OCI-LY1 (cell line): Measurements from ENCODE around the gene MTUS2.
"Not testable (repeated sequence)": the region's sequence is repeated elsewhere in the genome, so short reads cannot be mapped to it uniquely, and the experiment has no call there.

Source experiments
- H2AFZ ChIP-seq: fragments of 200-600 bp; sonication (generic), shearing (Covaris generic); 2 replicates; pipeline ENCODE4 v1.6.0; 2014; ENCODE audit warnings: antibody characterized with exemption, mild to moderate bottlenecking, low read length
- H3F3A ChIP-seq: fragments of 200-600 bp; sonication (generic), shearing (Covaris generic); 2 replicates; pipeline ENCODE4 v1.6.0; 2014; ENCODE audit warnings: mild to moderate bottlenecking, antibody characterized with exemption, low read length, moderate library complexity; ENCODE audit not compliant: insufficient read depth
- H3K27ac ChIP-seq: fragments of 200-600 bp; sonication (generic); 2 replicates; pipeline ENCODE4 v1.5.1; 2014; ENCODE audit warnings: low read length, mixed run types, mild to moderate bottlenecking, low read depth; ENCODE audit not compliant: poor library complexity, severe bottlenecking
- H3K27me3 ChIP-seq: fragments of 200-600 bp; sonication (generic); 2 replicates; pipeline ENCODE4 v1.6.0; 2014; ENCODE audit warnings: antibody characterized with exemption, mild to moderate bottlenecking, low read length, moderate library complexity; ENCODE audit not compliant: insufficient read depth
- H3K36me3 ChIP-seq: fragments of 200-600 bp; sonication (generic); 2 replicates; pipeline ENCODE4 v1.6.1; 2014; ENCODE audit warnings: mild to moderate bottlenecking, antibody characterized with exemption, low read length, moderate library complexity, mixed read lengths; ENCODE audit not compliant: insufficient read depth
- H3K4me1 ChIP-seq: fragments of 200-600 bp; sonication (generic); 2 replicates; pipeline ENCODE4 v1.5.1; 2014; ENCODE audit warnings: mild to moderate bottlenecking, low read length, moderate library complexity; ENCODE audit not compliant: insufficient read depth, severe bottlenecking
- H3K4me2 ChIP-seq: fragments of 200-600 bp; sonication (generic), shearing (Covaris generic); 2 replicates; pipeline ENCODE4 v1.6.1; 2014; ENCODE audit warnings: low read length
- H3K4me3 ChIP-seq: fragments of 200-600 bp; sonication (generic); 2 replicates; pipeline ENCODE4 v1.5.1; 2014; ENCODE audit warnings: low read length, low read depth, mild to moderate bottlenecking, mixed read lengths; ENCODE audit not compliant: poor library complexity, severe bottlenecking
- H3K79me2 ChIP-seq: fragments of 200-600 bp; shearing (Covaris generic); 2 replicates; pipeline ENCODE4 v1.6.1; 2016; ENCODE audit warnings: mixed run types, low read length, mixed read lengths; ENCODE audit not compliant: insufficient read depth
- H3K9ac ChIP-seq: fragments of 200-600 bp; sonication (generic), shearing (Covaris generic); 2 replicates; pipeline ENCODE4 v1.6.1; 2014; ENCODE audit warnings: mild to moderate bottlenecking, low read length, mixed read lengths
- H3K9me2 ChIP-seq: fragments of 200-600 bp; sonication (generic), shearing (Covaris generic); 2 replicates; pipeline ENCODE4 v1.6.1; 2014; ENCODE audit warnings: low read depth, mild to moderate bottlenecking, low read length, mixed read lengths
- H3K9me3 ChIP-seq: fragments of 200-600 bp; shearing (Covaris generic); 2 replicates; pipeline ENCODE4 v1.6.1; 2014; ENCODE audit warnings: low read length, mixed read lengths
- H4K20me1 ChIP-seq: fragments of 200-600 bp; sonication (generic), shearing (Covaris generic); 2 replicates; pipeline ENCODE4 v1.6.0; 2016; ENCODE audit warnings: mild to moderate bottlenecking, low read length; ENCODE audit not compliant: insufficient read depth
- EZH2 ChIP-seq: fragments of 200-600 bp; sonication (generic), shearing (Covaris generic); IDR thresholded peaks from 2 replicates; pipeline ENCODE4 v1.8.0; 2017; ENCODE audit warnings: borderline replicate concordance, mixed run types, mild to moderate bottlenecking, antibody characterized with exemption, low read length, moderate library complexity, mixed read lengths
- TF ChIP-seq, protein P1 (sequence below): fragments of 200-600 bp; sonication (generic), shearing (Covaris generic); IDR thresholded peaks from 2 replicates; pipeline ENCODE4 v1.5.1; 2017; ENCODE audit warnings: mild to moderate bottlenecking, antibody characterized with exemption, low read length, moderate library complexity, mixed read lengths

The MTUS2 gene

DNA sequence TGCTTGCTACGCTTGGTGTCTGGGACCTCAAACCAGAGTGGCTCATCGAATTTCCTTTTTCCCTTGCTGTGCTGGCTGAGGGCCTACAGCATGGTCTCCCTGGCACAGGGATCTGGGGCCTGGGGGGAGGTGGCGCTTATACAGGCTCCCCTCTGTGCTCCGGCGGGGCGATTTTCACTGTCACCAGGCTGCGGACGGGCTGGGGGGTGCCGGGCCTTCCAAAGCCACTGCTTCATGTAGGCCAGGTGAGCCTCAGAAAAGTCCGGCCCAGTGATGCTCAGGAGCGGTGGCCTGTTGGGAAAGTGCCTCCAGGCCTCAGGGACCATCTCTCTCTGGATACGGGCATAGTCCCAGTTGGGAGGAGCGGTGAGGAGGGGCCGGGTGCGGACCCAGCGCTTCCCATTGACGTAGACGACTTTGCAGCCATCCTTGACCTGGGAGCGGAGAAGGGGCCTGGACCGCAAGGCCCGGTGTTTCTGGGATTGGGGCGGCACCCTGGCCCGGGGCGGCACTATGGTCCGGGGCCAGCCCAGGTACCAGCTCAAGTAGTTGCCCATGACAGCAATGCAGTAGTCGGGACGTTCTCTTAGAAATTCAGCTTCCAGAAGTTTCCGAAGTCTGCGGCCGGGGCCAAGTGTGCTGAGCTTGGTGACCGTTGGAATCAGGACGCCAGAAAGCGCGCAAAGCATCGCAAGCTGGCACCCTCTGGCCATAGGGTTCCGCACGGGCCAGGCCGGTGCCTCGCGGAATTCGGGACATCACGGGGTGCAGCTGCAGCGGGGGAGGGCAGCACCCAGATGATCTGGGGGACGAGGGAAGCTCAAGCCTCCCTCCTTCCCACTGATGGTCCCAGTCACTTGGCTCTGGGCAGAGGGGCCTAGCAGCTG, 519.5 kb downstream of the MTUS2 start:
- TF ChIP-seq, protein P1, sequence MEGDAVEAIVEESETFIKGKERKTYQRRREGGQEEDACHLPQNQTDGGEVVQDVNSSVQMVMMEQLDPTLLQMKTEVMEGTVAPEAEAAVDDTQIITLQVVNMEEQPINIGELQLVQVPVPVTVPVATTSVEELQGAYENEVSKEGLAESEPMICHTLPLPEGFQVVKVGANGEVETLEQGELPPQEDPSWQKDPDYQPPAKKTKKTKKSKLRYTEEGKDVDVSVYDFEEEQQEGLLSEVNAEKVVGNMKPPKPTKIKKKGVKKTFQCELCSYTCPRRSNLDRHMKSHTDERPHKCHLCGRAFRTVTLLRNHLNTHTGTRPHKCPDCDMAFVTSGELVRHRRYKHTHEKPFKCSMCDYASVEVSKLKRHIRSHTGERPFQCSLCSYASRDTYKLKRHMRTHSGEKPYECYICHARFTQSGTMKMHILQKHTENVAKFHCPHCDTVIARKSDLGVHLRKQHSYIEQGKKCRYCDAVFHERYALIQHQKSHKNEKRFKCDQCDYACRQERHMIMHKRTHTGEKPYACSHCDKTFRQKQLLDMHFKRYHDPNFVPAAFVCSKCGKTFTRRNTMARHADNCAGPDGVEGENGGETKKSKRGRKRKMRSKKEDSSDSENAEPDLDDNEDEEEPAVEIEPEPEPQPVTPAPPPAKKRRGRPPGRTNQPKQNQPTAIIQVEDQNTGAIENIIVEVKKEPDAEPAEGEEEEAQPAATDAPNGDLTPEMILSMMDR: no peak
- TF ChIP-seq EZH2: no peak

DNA sequence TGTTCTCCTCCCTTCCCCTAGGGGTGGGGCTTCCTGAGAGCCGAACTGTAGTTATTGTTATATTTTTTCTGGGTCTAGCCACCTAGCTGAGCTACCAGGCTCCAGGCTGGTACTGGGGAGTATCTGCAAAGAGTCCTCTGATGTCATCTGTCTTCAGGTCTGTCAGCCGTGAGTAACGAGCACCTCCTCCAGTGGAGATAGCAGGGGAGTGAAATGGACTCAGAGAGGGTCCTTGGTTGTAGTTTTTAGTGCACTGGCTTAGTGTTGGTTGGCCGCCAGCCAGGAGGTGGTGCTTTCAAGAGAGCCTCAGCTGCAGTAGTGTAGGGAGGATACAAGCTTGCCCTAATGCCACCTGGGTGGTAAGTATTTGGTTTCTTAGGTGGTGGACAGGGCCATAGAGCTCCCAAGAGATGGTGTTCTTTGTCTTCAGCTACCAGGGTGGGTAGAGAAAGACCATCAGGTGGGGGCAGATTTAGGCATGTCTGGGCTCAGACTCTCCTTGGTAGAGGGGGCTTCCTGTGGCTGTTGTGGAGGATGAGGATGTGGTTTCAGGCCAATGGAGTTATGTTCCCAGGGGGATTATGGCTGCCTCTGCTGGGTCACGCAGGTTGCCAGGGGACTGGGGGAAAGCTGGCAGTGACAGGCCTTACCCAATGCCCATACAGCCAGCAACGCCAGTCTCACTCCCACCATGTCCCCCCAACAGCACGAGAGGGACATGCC, 525.9 kb downstream of the MTUS2 start:
- not testable (repeated sequence) for H3K9me3 ChIP-seq, H3K36me3 ChIP-seq, H3K4me2 ChIP-seq, H3F3A ChIP-seq, H3K4me1 ChIP-seq, H3K79me2 ChIP-seq, H3K27ac ChIP-seq, H4K20me1 ChIP-seq, H3K4me3 ChIP-seq, H2AFZ ChIP-seq, H3K27me3 ChIP-seq, H3K9me2 ChIP-seq, H3K9ac ChIP-seq

More for the DNA sequence above, 519.5 kb downstream of the MTUS2 start:
- Histone ChIP-seq H3K9ac (no peak overlapping the region), H3K4me3 (no peak overlapping the region), H3K36me3 (no peaks in the 10 kb centered on the region), H3K79me2 (no peaks in the 10 kb centered on the region), H4K20me1 (no peaks in the 10 kb centered on the region), H3K9me3 (no peaks in the 10 kb centered on the region), H3K27me3 (no peaks in the 10 kb centered on the region), H3F3A (no peaks in the 10 kb centered on the region), H3K4me2 (no peak overlapping the region), H3K27ac (no peak overlapping the region), H3K4me1 (no peaks in the 10 kb centered on the region), H3K9me2 (no peaks in the 10 kb centered on the region), H2AFZ (no peak overlapping the region)

DNA sequence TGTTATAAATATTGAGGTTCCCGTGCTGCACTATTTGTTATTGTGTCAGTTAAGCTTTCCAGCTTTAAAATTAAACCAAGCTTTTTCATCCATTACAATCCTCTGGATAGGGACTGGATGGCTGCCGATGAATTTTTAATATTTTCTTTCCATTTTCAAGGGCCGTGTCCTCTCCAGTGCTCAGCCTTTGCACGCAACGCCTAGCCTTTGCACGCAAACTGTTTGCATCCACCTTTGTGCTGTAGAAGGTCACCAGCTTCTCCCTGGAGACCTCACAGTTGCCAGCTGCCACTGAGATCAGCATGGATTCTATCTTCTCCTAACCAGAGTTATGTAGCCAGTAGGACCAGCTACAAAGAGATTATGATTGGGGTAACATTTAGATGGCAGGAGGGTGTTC, 534.9 kb downstream of the MTUS2 start:
- Histone ChIP-seq H2AFZ (no peak overlapping the region), H3K9me3 (no peaks in the 10 kb centered on the region), H3F3A (no peaks in the 10 kb centered on the region), H3K27ac (no peak overlapping the region), H4K20me1 (no peaks in the 10 kb centered on the region), H3K79me2 (no peaks in the 10 kb centered on the region), H3K36me3 (no peaks in the 10 kb centered on the region), H3K4me2 (no peak overlapping the region), H3K9ac (no peak overlapping the region), H3K9me2 (no peaks in the 10 kb centered on the region), H3K4me3 (no peak overlapping the region), H3K4me1 (no peaks in the 10 kb centered on the region), H3K27me3 (0 out of 2 replicates have a peak, but pooled peaks cover 3% of the 10 kb centered on the region)
- TF ChIP-seq, protein P1: no peak
- no peak for TF ChIP-seq EZH2
